DND-41 (cell line): Measurements from ENCODE around the gene CRACR2A.

Source experiments
- ATAC-seq: fragments of 200-7000 bp; cut with Tn5 transposase; 3 replicates; pipeline ENCODE4 v1.9.1; 2021; ENCODE audit warnings: low read depth; ENCODE audit not compliant: insufficient read depth
- DNase-seq: peaks from one replicate; pipeline ENCODE4 v3.0.0-alpha.2; 2020
- H2AFZ ChIP-seq: 2 replicates; pipeline ENCODE4 v1.6.0; 2012; ENCODE audit warnings: low read depth, low read length
- H3K27ac ChIP-seq: 2 replicates; pipeline ENCODE4 v1.5.1; 2012; ENCODE audit warnings: low read length, inconsistent platforms
- H3K27me3 ChIP-seq: fragments of 200-600 bp; sonication (generic); 2 replicates; pipeline ENCODE4 v1.6.0; 2012; ENCODE audit warnings: low read length, mild to moderate bottlenecking, inconsistent platforms; ENCODE audit not compliant: insufficient read depth, poor library complexity
- H3K36me3 ChIP-seq: 2 replicates; pipeline ENCODE4 v1.5.1; 2012; ENCODE audit warnings: low read length, inconsistent platforms; ENCODE audit not compliant: insufficient read depth
- H3K4me1 ChIP-seq: 2 replicates; pipeline ENCODE4 v1.5.1; 2012; ENCODE audit warnings: mild to moderate bottlenecking, low read length; ENCODE audit not compliant: insufficient read depth
- H3K4me2 ChIP-seq: 2 replicates; pipeline ENCODE4 v1.6.0; 2012; ENCODE audit warnings: mild to moderate bottlenecking, moderate library complexity, low read length, inconsistent platforms; ENCODE audit not compliant: insufficient read depth
- H3K4me3 ChIP-seq, 2 experiments: fragments of 200-600 bp in 1 of 2; shearing (Covaris generic) in 1 of 2; 2 replicates each; pipeline ENCODE4 v1.5.1; 2012 to 2016; ENCODE audit warnings: inconsistent platforms in 2 of 2, low read length in 2 of 2, mild to moderate bottlenecking in 2 of 2, low read depth in 1 of 2, moderate library complexity in 1 of 2
- H3K79me2 ChIP-seq: 2 replicates; pipeline ENCODE4 v1.6.0; 2012; ENCODE audit warnings: low read length, inconsistent platforms; ENCODE audit not compliant: insufficient read depth
- H3K9ac ChIP-seq: 2 replicates; pipeline ENCODE4 v1.6.0; 2012; ENCODE audit warnings: low read depth, mild to moderate bottlenecking, inconsistent platforms, low read length, moderate library complexity
- H3K9me3 ChIP-seq: 2 replicates; pipeline ENCODE4 v1.5.1; 2012; ENCODE audit warnings: low read length, moderate library complexity, mild to moderate bottlenecking, inconsistent platforms; ENCODE audit not compliant: insufficient read depth, severe bottlenecking
- H4K20me1 ChIP-seq: 2 replicates; pipeline ENCODE4 v1.6.0; 2012; ENCODE audit warnings: low read length; ENCODE audit not compliant: insufficient read depth
- CTCF ChIP-seq: IDR thresholded peaks from 2 replicates; pipeline ENCODE4 v1.5.1; 2012; ENCODE audit warnings: borderline replicate concordance, low read length, moderate library complexity, mild to moderate bottlenecking; ENCODE audit not compliant: poor library complexity, severe bottlenecking; ENCODE audit errors: extremely low read depth
- EZH2 ChIP-seq: IDR thresholded peaks from 3 replicates; pipeline ENCODE4 v1.6.1; 2012; ENCODE audit warnings: borderline replicate concordance, low read depth, mild to moderate bottlenecking, moderate library complexity, low read length, inconsistent platforms; ENCODE audit not compliant: severe bottlenecking

The CRACR2A gene

GRCh38 chr12:3607821-3608220, 145.1 kb downstream of the CRACR2A start:
- no peak overlapping the region for H3K4me3 ChIP-seq
- DNase-seq: no peak
- no peaks in the 10 kb centered on the region for H3K4me1 ChIP-seq
- no peaks in the 10 kb centered on the region for H3K9me3 ChIP-seq
- no peaks in the 10 kb centered on the region for H3K79me2 ChIP-seq
- peaks cover 3% of the 10 kb centered on the region for H3K27me3 ChIP-seq
- TF ChIP-seq EZH2 (no peak), CTCF (no peak)
- no peak overlapping the region for H2AFZ ChIP-seq
- no peak overlapping the region for H3K4me2 ChIP-seq
- ATAC-seq: no peak
- no peaks in the 10 kb centered on the region for H3K36me3 ChIP-seq
- no peak overlapping the region for H3K9ac ChIP-seq
- no peak overlapping the region for H3K27ac ChIP-seq
- 0 out of 2 replicates have a peak, but pooled peaks cover 2% of the 10 kb centered on the region for H4K20me1 ChIP-seq

GRCh38 chr12:3607039-3607720, 145.7 kb downstream of the CRACR2A start:
- DNase-seq (peak; percentile 5), ATAC-seq (peak; percentile 22; the same call in 1 of the 3 replicates)
- Histone ChIP-seq H3K79me2 (no peaks in the 10 kb centered on the region), H3K4me3 (no peak overlapping the region), H2AFZ (no peak overlapping the region), H3K27ac (no peak overlapping the region), H3K9ac (no peak overlapping the region), H3K9me3 (no peaks in the 10 kb centered on the region), H3K4me1 (no peaks in the 10 kb centered on the region), H3K27me3 (peaks cover 3% of the 10 kb centered on the region), H3K36me3 (no peaks in the 10 kb centered on the region), H4K20me1 (0 out of 2 replicates have a peak, but pooled peaks cover 2% of the 10 kb centered on the region), H3K4me2 (no peak overlapping the region)
- TF ChIP-seq EZH2 (no peak), CTCF (no peak)

DNA sequence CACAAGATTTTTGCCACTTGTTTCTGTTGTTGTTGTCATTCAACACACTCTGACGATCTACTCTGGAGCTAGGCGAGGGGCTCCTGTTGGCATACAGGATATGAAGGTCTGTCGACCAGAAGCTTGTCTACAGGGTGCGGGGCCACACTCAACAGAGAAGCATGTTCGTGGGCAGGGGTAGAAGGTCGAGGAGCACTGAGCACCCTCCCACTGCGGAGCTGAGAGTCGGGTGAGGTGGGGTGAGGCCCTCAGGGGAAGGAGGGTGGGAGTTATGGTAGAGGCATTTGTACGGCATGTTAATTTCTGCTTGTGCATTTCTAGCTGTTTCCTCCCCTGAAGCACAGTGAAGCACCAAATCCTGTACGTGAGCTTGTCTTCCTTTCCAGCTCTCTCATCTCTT, 146.8 kb downstream of the CRACR2A start:
- Histone ChIP-seq H3K4me2 (no peak overlapping the region), H3K9ac (no peak overlapping the region), H3K79me2 (no peaks in the 10 kb centered on the region), H3K27ac (no peak overlapping the region), H3K36me3 (no peaks in the 10 kb centered on the region), H3K4me3 (no peak overlapping the region), H3K9me3 (no peaks in the 10 kb centered on the region), H4K20me1 (0 out of 2 replicates have a peak, but pooled peaks cover 2% of the 10 kb centered on the region), H3K4me1 (no peaks in the 10 kb centered on the region), H2AFZ (no peak overlapping the region), H3K27me3 (peaks cover 3% of the 10 kb centered on the region)
- no peak for DNase-seq
- no peak for ATAC-seq
- TF ChIP-seq CTCF (no peak), EZH2 (no peak)
